ENCODE results near the gene ARHGAP10. TPM values are rescaled to one million over a fixed set of nuclear protein-coding genes. Genes with fewer than 3 reads are reported as not detected.

Gene ARHGAP10
- polyA plus RNA-seq, 3 donors from 2014 or later = 5.3 to 13.2 (median 7.0) TPM

- peaks cover 19 to 25% of the 10 kb centered on the region in 2 donors for H3K4me1 Mint-ChIP-seq
- DNase-seq = peak in 2 of 3 donors; percentile 14 to 27
- H3K27me3 Mint-ChIP-seq (ENCODE audit: low read depth in 3 of 3) = peaks cover 2 to 3% (median 2%) of the 10 kb centered on the region in 3 donors
- peak overlapping the region in 3 of 5 donors; percentile 37 to 61 (median 52) for H3K4me3 Mint-ChIP-seq
- H3K36me3 Mint-ChIP-seq = peaks cover 0 to 14% (median 0%) of the 10 kb centered on the region in 3 donors
- no peaks in the 10 kb centered on the region for H3K9me3 Mint-ChIP-seq
- H3K27ac Mint-ChIP-seq = peak overlapping the region in 2 of 6 donors; percentile 6 to 17
Measured at GRCh38 chr4:147761218-147761883, 29.5 kb downstream of the ARHGAP10 start.

GRCh38 chr4:147764337-147764736 is 32.4 kb downstream of the ARHGAP10 start:
- no peaks in the 10 kb centered on the region for H3K9me3 Mint-ChIP-seq
- peaks cover 0 to 3% (median 2%) of the 10 kb centered on the region in 3 donors for H3K27me3 Mint-ChIP-seq (ENCODE audit: low read depth in 3 of 3)
- H3K4me3 Mint-ChIP-seq = no peak overlapping the region
- H3K36me3 Mint-ChIP-seq = peaks cover 0 to 9% (median 0%) of the 10 kb centered on the region in 3 donors
- no peak for DNase-seq
- no peak overlapping the region for H3K27ac Mint-ChIP-seq
- peaks cover 19 to 35% of the 10 kb centered on the region in 2 donors for H3K4me1 Mint-ChIP-seq

- Mint-ChIP-seq H3K4me3 (no peak overlapping the region), H3K36me3 (peaks cover 0 to 6% (median 0%) of the 10 kb centered on the region in 3 donors), H3K9me3 (no peaks in the 10 kb centered on the region), H3K27me3 (ENCODE audit: low read depth in 3 of 3) (peaks cover 0 to 3% (median 2%) of the 10 kb centered on the region in 3 donors), H3K27ac (no peak overlapping the region), H3K4me1 (peaks cover 17 to 31% of the 10 kb centered on the region in 2 donors)
- DNase-seq = no peak
Measured at GRCh38 chr4:147765121-147765529, 33.2 kb downstream of the ARHGAP10 start.

GRCh38 chr4:147768113-147768512 is 36.2 kb downstream of the ARHGAP10 start:
- H3K36me3 Mint-ChIP-seq = peaks cover 0 to under 1% (median 0%) of the 10 kb centered on the region in 3 donors
- no peak overlapping the region for H3K27ac Mint-ChIP-seq
- H3K4me3 Mint-ChIP-seq = no peak overlapping the region
- no peak for DNase-seq
- peaks cover 0 to 10% of the 10 kb centered on the region in 2 donors for H3K4me1 Mint-ChIP-seq
- H3K9me3 Mint-ChIP-seq = no peaks in the 10 kb centered on the region
- H3K27me3 Mint-ChIP-seq (ENCODE audit: low read depth in 3 of 3) = peaks cover 0 to 2% (median 0%) of the 10 kb centered on the region in 3 donors

- DNase-seq = no peak
- no peaks in the 10 kb centered on the region for H3K36me3 Mint-ChIP-seq
- H3K4me3 Mint-ChIP-seq = no peak overlapping the region
- peaks cover 0 to 16% of the 10 kb centered on the region in 2 donors for H3K4me1 Mint-ChIP-seq
- no peak overlapping the region for H3K27ac Mint-ChIP-seq
- H3K9me3 Mint-ChIP-seq = no peaks in the 10 kb centered on the region
- peaks cover 0 to 2% (median 0%) of the 10 kb centered on the region in 3 donors for H3K27me3 Mint-ChIP-seq (ENCODE audit: low read depth in 3 of 3)
Measured at GRCh38 chr4:147769386-147769785, 37.5 kb downstream of the ARHGAP10 start.

- no peak for DNase-seq
- Mint-ChIP-seq H3K9me3 (no peaks in the 10 kb centered on the region), H3K27me3 (ENCODE audit: low read depth in 3 of 3) (no peaks in the 10 kb centered on the region), H3K27ac (no peak overlapping the region), H3K4me1 (peaks cover 0 to 20% of the 10 kb centered on the region in 2 donors), H3K36me3 (no peaks in the 10 kb centered on the region), H3K4me3 (no peak overlapping the region)
Measured at GRCh38 chr4:147770831-147771230, 38.9 kb downstream of the ARHGAP10 start.

GRCh38 chr4:147772056-147772455 is 40.2 kb downstream of the ARHGAP10 start:
- Mint-ChIP-seq H3K4me3 (no peak overlapping the region), H3K27ac (no peak overlapping the region)

GRCh38 chr4:147772459-147772969 is 40.6 kb downstream of the ARHGAP10 start:
- Mint-ChIP-seq H3K4me3 (no peak overlapping the region), H3K9me3 (no peaks in the 10 kb centered on the region), H3K4me1 (peaks cover 0 to 30% of the 10 kb centered on the region in 2 donors), H3K36me3 (no peaks in the 10 kb centered on the region), H3K27me3 (ENCODE audit: low read depth in 3 of 3) (no peaks in the 10 kb centered on the region), H3K27ac (no peak overlapping the region)
- DNase-seq = no peak

More at GRCh38 chr4:147772056-147772455, 40.2 kb downstream of the ARHGAP10 start:
- peaks cover 0 to 27% of the 10 kb centered on the region in 2 donors for H3K4me1 Mint-ChIP-seq
- no peaks in the 10 kb centered on the region for H3K9me3 Mint-ChIP-seq
- no peaks in the 10 kb centered on the region for H3K36me3 Mint-ChIP-seq
- DNase-seq = no peak
- no peaks in the 10 kb centered on the region for H3K27me3 Mint-ChIP-seq (ENCODE audit: low read depth in 3 of 3)

GRCh38 chr4:147773261-147774184 is 41.6 kb downstream of the ARHGAP10 start:
- H3K4me3 Mint-ChIP-seq = no peak overlapping the region
- no peaks in the 10 kb centered on the region for H3K27me3 Mint-ChIP-seq (ENCODE audit: low read depth in 3 of 3)
- H3K9me3 Mint-ChIP-seq = no peaks in the 10 kb centered on the region
- H3K27ac Mint-ChIP-seq = no peak overlapping the region
- H3K4me1 Mint-ChIP-seq = peaks cover 0 to 31% of the 10 kb centered on the region in 2 donors
- no peak for DNase-seq
- no peaks in the 10 kb centered on the region for H3K36me3 Mint-ChIP-seq

GRCh38 chr4:147776716-147777115 is 44.8 kb downstream of the ARHGAP10 start:
- Mint-ChIP-seq H3K4me1 (peaks cover 7 to 60% of the 10 kb centered on the region in 2 donors), H3K36me3 (no peaks in the 10 kb centered on the region), H3K4me3 (no peak overlapping the region), H3K27ac (peak overlapping the region in 1 of 6 donors; percentile 20), H3K27me3 (ENCODE audit: low read depth in 3 of 3) (no peaks in the 10 kb centered on the region), H3K9me3 (no peaks in the 10 kb centered on the region)
- DNase-seq = no peak

- H3K27me3 Mint-ChIP-seq (ENCODE audit: low read depth in 3 of 3) = no peaks in the 10 kb centered on the region
- no peaks in the 10 kb centered on the region for H3K36me3 Mint-ChIP-seq
- H3K4me1 Mint-ChIP-seq = peaks cover 7 to 67% of the 10 kb centered on the region in 2 donors
- DNase-seq = no peak
- no peak overlapping the region for H3K27ac Mint-ChIP-seq
- H3K4me3 Mint-ChIP-seq = no peak overlapping the region
- no peaks in the 10 kb centered on the region for H3K9me3 Mint-ChIP-seq
Measured at GRCh38 chr4:147777456-147778091, 45.7 kb downstream of the ARHGAP10 start.

GRCh38 chr4:147778942-147779341 is 47.1 kb downstream of the ARHGAP10 start:
- Mint-ChIP-seq H3K36me3 (no peaks in the 10 kb centered on the region), H3K27ac (peak overlapping the region in 1 of 6 donors; percentile 13), H3K9me3 (no peaks in the 10 kb centered on the region), H3K4me3 (no peak overlapping the region), H3K4me1 (peaks cover 7 to 66% of the 10 kb centered on the region in 2 donors), H3K27me3 (ENCODE audit: low read depth in 3 of 3) (no peaks in the 10 kb centered on the region)
- DNase-seq = no peak

GRCh38 chr4:147779451-147779850 is 47.6 kb downstream of the ARHGAP10 start:
- Mint-ChIP-seq H3K4me1 (peaks cover 7 to 61% of the 10 kb centered on the region in 2 donors), H3K27me3 (ENCODE audit: low read depth in 3 of 3) (no peaks in the 10 kb centered on the region), H3K27ac (peak overlapping the region in 1 of 6 donors; percentile 3), H3K36me3 (no peaks in the 10 kb centered on the region), H3K4me3 (no peak overlapping the region), H3K9me3 (no peaks in the 10 kb centered on the region)
- DNase-seq = no peak
